T-helper 1 cell treated with Interleukin-12 subunit alpha and Interleukin-12 subunit beta and Interleukin-4 antibody, amounts not matched to agents 30 ng/mL and 1 ng/mL, for 36 hours (primary cell): ENCODE data around the gene SLCO2B1. TPM values are rescaled to one million over a fixed set of nuclear protein-coding genes. Genes with fewer than 3 reads are reported as not detected.

Experiments used
- intact Hi-C: fragments of 100-400 bp; cut with micrococcal nuclease; formaldehyde crosslinking; loops from one replicate; pipeline ENCODE4 v1.15.1; 2024
- total RNA-seq: library from RNA; stranded (reverse); gene quantifications from 2 replicates; pipeline ENCODE4 v1.2.3, GENCODE V29; 2022

The SLCO2B1 gene
- total RNA-seq, 1 donor from 2014 or later, result 0.47 TPM

DNA sequence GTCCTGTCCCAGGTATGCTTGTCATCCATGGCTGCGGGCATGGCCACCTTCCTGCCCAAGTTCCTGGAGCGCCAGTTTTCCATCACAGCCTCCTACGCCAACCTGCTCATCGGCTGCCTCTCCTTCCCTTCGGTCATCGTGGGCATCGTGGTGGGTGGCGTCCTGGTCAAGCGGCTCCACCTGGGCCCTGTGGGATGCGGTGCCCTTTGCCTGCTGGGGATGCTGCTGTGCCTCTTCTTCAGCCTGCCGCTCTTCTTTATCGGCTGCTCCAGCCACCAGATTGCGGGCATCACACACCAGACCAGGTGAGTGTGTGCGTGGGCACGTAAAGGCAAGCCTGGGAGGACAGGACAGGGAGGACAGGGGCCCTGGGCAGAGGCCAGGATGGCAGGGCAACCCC is 42.4 kb downstream of the SLCO2B1 start:
- intact Hi-C loops, result no loop called here

GRCh38 chr11:75193711-75194110 is 42.8 kb downstream of the SLCO2B1 start:
- intact Hi-C loops, result no loop called here

GRCh38 chr11:75194147-75194546 is 43.2 kb downstream of the SLCO2B1 start:
- intact Hi-C loops, result no loop called here

DNA sequence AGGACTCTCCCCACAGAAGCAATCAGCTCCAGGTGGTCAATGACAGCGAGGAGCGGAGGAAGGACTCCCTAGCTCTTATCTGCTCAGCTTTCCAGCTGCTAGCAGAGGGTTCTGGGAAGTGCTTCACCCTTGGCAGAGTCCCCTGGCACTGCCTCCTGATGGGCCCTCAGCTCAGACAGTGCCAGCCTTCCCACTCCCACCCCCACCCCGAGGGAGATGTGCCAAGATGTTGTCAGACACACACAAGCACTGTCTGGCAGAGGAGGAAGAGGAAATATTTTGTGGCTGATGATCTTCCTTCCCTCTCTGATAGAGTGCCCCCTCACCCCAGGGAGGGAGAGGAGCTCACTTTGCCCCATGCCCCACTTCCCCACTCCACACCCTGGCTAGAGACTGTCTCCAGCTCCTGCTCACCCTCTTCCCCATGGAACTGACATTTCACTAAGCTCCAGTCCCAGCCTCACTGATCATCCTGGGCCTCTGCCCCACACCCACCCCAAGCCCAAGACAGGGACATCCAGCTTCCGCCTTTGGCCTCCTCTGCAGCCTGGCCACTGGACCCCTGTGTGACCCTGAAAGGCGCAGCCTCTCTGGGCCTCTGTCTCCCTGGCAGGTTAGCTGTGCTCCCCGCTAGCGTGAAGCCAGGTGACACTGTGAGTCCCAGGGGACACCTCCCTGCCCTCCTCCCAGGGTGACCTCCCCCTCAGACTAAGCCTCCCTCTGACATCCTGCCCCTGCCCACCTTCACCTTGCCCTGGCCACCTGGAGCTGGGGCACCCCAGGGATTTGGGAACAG is 44.5 kb downstream of the SLCO2B1 start:
- intact Hi-C loops, result no loop called here

GRCh38 chr11:75196426-75196825 is 45.5 kb downstream of the SLCO2B1 start:
- intact Hi-C loops, result no loop called here

DNA sequence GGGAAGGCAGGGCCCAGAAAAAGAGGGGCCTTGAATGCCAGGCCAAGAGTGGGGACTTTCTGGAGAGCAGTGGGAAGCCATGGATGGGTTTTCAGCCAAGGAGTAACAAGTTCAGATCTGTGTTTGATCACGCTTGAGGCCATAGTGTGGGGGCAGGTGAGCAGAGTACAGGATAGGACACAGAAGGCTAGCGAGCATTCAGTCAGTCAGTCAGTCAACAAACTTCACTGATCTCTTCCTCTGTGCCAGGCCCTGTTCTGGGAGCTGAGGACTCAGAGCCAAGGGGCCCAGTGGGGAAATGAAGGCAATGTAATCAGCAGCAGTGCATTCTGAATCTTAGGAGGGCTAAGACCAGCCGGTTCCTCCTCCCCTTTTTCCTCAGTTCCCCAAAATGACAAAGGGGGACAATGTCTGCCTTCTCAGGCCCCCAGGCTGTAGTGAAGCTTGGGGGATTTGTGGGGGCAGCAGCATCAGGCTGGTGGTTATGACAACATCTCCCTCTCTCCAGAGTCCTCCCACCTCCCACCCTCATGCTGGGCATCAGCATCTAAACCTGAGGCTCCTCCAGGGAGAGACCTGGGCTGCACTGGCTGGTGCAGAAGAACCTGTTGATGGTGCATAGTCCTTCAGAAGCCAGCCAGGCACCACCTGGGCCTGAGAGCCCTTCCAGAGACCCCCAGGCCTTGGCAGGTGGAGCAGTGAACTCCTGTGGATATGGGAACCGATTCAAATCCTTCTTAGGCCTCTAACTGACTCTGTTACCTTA is 46.8 kb downstream of the SLCO2B1 start:
- intact Hi-C loops, result no loop called here

GRCh38 chr11:75198278-75198973 is 47.5 kb downstream of the SLCO2B1 start:
- intact Hi-C loops, result no loop called here

DNA sequence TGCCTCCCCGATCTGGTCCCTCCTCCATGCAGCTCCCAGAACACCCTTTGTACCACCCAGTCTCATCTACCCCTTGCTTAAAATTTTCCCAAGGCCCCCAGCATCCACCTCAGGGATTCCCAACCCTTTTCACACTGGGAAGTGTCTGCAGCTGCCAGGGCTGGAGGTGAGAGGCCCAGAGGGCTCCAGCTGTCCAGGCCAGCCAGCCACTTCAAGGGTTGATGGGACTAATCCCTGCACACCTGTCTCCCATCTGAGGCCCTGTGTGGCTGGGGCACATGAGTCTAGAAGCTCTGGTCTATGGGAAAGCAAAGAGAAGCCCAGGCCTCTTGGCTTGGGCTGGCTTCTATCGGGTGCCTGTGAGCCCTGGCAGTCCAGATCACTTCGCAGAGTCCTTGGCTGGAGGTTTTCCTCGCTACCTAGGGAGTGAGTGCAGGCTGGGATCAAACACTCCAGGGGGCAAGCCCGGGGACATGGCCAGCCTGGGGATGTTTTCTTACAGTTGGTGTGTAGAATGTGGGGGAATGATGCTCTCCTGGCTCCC is 48.6 kb downstream of the SLCO2B1 start:
- intact Hi-C loops, result no loop called here

DNA sequence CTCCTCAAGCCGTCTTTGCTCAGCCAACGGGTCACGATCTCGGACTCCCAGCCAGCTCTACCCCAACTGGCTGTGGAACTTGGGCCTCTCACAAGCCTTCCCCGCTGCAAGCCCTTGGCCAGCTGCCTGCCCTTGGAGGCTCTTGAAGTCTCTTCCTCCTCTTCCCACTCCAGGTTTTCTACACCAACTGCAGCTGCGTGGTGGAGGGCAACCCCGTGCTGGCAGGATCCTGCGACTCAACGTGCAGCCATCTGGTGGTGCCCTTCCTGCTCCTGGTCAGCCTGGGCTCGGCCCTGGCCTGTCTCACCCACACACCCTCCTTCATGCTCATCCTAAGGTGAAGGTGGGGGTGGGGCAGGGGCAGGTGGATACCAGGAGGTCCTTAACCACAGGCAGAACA is 49.1 kb downstream of the SLCO2B1 start:
- intact Hi-C loops, result no loop called here

DNA sequence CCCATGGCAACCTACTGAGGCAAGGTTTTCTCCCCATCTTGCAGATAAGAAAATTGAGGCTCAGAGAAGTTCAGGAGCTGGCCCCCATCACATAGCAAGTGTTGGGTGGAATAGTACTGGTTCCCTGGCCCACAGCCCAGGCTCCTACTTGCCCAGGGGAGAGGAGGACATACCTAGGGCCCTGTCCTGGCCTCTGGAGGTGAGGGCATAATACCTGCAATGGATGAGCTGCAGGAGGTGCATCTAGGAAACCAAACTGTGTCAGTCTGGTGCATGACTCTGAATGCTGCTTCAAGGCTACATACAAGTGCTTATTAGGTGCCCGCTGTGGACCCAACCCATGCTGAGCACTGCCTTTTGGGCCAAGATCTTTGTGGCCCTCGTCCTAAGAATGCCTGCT is 49.6 kb downstream of the SLCO2B1 start:
- intact Hi-C loops, result no loop called here

GRCh38 chr11:75201771-75202170 is 50.9 kb downstream of the SLCO2B1 start:
- intact Hi-C loops, result no loop called here

GRCh38 chr11:75202195-75202594 is 51.3 kb downstream of the SLCO2B1 start:
- intact Hi-C loops, result no loop called here

DNA sequence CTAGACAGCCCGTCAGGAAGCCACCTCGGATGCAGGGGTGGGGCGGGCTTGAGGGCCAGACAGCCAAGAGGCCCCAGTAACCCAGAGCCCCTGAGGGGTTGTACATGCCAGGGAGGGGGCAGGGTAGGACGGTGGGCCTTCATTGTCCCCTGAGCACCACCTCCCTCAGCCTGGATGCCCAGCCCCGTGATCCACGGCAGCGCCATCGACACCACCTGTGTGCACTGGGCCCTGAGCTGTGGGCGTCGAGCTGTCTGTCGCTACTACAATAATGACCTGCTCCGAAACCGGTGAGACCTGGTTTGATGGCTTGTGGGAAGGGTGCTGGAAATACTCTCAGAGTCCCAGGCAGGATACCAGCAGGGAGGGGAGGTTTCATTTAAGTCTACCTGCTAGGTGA is 52.2 kb downstream of the SLCO2B1 start:
- intact Hi-C loops, result no loop called here

- intact Hi-C loops, result no loop called here
Observed at GRCh38 chr11:75203641-75204011, 52.7 kb downstream of the SLCO2B1 start.

- intact Hi-C loops, result no loop called here
Observed at GRCh38 chr11:75204012-75204674, 53.2 kb downstream of the SLCO2B1 start.

DNA sequence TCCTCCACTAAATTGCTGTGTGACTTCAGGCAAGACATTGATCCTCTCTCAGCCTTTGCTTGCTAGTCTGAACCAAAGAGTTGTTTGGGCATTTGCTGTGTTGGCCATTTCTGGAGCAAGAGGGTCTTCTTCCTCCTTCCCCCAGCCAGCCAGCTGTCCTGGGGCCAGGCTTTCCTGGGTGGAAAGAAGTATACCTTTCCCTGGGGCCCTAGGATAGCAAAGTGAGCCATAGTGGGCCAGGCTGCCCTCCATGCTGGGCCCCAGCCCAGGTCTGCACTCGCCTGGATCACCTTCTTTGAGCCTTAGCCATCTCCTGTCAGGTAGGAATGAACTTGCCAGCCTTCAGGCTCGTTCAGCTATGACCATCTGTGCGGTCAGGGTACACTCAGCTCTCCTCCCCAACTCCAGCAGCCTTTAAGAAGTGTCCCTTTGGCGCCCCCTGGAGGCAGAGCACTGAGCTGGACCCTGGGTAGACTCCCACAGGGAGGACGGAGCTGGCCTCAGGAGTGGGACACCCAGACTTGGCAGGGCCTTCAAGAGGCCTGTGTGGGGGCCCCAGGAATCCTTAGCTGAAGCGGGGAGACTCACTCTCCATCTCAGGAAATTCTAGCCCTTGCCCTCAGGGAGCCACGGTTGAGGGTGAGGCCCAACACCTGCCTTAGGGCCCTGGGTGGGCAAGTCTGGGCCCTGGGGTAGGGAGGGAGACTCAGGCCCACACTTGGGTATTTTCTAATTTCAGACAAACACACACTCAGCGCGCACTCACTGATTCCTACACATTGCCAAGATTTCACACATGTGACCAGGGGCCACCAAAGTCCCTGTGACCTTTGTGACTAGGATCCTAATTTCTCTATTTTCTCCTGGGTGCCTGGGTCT is 54.0 kb downstream of the SLCO2B1 start:
- intact Hi-C loops, result loop anchor here (1.0 kb wide), 6 partner anchors 31 to 276 kb away; no protein-coding TSS in a partner anchor

- intact Hi-C loops, result loop anchor here (1.0 kb wide), 6 partner anchors 31 to 276 kb away; no protein-coding TSS in a partner anchor
Observed at GRCh38 chr11:75205564-75206020, 54.7 kb downstream of the SLCO2B1 start.

DNA sequence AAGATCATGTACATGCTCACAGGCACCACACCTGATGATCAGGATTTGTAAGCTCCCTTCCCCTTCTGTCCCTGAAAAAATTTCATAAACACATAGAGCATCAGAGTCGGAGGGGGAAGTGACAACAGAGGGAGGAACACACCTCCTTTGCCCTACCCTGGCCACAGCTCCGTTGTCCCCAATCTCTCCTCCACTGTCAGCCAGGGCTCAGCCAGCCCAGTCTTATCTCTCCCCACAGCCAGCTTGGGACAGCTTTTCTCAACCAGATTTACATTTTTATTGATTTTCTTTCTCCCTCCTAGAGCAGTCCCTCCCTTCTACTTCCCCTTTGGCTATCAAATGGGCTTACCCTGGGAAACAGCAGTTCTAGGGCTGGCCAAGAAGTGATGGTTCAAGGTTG is 57.5 kb downstream of the SLCO2B1 start:
- intact Hi-C loops, result no loop called here

DNA sequence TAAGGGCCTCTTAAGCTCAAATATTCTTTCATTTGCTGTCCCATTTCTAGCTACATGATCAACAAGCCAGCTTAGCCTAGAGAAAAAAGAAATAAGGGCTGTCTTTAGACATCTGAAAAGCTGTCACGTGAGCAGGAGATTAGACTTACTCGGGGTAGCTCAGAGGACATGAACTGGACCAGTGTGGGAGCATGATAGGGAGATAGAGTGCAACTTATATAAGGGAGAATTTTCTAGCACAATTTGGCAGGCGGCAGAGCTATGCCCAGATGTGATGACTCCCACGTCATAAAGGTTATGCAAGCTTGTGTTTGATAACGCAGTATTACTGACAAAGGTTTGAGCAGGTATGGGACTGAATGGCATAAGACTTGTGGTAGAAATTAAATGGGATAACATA is 61.5 kb downstream of the SLCO2B1 start:
- intact Hi-C loops, result no loop called here

- intact Hi-C loops, result loop anchor here (1.0 to 2.0 kb wide), 3 partner anchors 19 to 34 kb away; partner anchors contain the start of gene TPBGL
Observed at GRCh38 chr11:75214411-75214821, 63.5 kb downstream of the SLCO2B1 start.
